Measurements from ENCODE around the gene KCNN3. TPM values are rescaled to one million over a fixed set of nuclear protein-coding genes. Genes with fewer than 3 reads are reported as not detected.
"Not testable (repeated sequence)": the region's sequence is repeated elsewhere in the genome, so short reads cannot be mapped to it uniquely, and the experiment has no call there.

Gene KCNN3
- under 1 TPM; 0.10 to 0.42 TPM for total RNA-seq

DNA sequence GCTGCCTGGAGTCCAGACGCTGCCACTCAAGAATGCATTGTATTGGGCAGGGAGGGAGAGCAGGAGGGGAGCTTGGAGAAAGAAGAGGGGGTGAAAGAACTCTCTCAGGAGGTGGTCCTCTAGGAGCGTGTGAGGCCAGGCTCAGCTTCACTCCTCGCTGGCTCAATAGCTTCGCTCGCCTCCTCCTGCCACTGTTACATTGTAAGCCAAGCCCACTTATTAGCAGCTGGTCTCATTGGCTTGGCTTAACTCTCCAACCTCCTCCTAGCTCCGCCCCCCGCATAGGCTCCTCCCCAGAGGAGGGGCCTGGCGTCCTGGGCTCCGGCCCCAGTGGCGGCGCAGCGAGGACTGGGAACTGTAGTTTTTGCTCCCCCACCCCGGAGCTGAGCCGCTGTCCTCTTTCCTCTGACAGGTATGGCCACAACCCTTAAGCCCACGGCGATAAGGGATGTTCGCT, at the start of gene KCNN3:
Gene KCNN3 (minus strand): TSS at position 167 of the 457 bp plus-strand sequence. CDS start 317 bp downstream, outside the sequence.
- no peaks in the 10 kb centered on the region for H3K9me3 Mint-ChIP-seq
- peak within 1 kb of the TSS; percentile 44 to 73 for H3K4me3 Mint-ChIP-seq
- DNase-seq (peak; percentile 76 to 81), ATAC-seq (replicated peaks in 1 of 2) (peak; percentile 87 to 91)
- no peaks in the 10 kb centered on the region for H3K36me3 Mint-ChIP-seq (ENCODE audit: insufficient read depth in 2 of 2)
- peaks cover 47% of the 10 kb centered on the region for H3K4me1 Mint-ChIP-seq (ENCODE audit: low read depth)
- H3K27me3 Mint-ChIP-seq (ENCODE audit: low read depth) = peaks cover 50% of the 10 kb centered on the region
- H3K27ac Mint-ChIP-seq = no peak within 1 kb of the TSS

- DNase-seq = no peak
- no peak for ATAC-seq (replicated peaks in 1 of 2)
- Mint-ChIP-seq H3K27ac (no peak overlapping the region), H3K9me3 (no peaks in the 10 kb centered on the region), H3K4me1 (ENCODE audit: low read depth) (no peaks in the 10 kb centered on the region), H3K4me3 (no peak overlapping the region), H3K36me3 (ENCODE audit: insufficient read depth in 2 of 2) (peaks cover 0 to 7% of the 10 kb centered on the region in 2 donors), H3K27me3 (ENCODE audit: low read depth) (no peaks in the 10 kb centered on the region)
Measured at GRCh38 chr1:154913273-154913672, 43.2 kb upstream of the KCNN3 start.

DNA sequence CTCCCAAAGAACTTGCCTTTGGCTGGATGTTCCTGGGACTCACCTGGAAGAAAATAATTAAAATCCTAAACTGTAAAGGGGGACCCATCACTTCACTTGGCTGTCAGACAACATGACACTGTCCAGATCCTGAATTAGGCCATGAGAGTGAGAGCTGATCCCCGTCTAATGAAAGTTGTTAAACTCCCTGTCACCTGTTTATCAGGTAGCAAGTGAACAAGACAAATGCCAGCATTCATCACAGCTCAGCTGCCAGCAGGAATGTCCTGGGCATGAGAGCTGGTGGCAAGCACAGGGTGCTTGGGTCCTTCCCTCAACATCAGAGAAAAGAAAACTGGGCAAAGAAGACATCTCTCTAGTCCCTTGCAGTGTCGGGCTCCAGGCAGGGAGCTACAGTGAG, 42.7 kb upstream of the KCNN3 start:
- Mint-ChIP-seq H3K9me3 (no peaks in the 10 kb centered on the region), H3K27me3 (ENCODE audit: low read depth) (no peaks in the 10 kb centered on the region), H3K4me1 (ENCODE audit: low read depth) (no peaks in the 10 kb centered on the region), H3K4me3 (no peak overlapping the region), H3K36me3 (ENCODE audit: insufficient read depth in 2 of 2) (peaks cover 0 to 7% of the 10 kb centered on the region in 2 donors), H3K27ac (no peak overlapping the region)
- ATAC-seq (replicated peaks in 1 of 2) = no peak
- no peak for DNase-seq

- Mint-ChIP-seq H3K4me3 (no peak overlapping the region), H3K27ac (no peak overlapping the region), H3K9me3 (no peaks in the 10 kb centered on the region), H3K36me3 (ENCODE audit: insufficient read depth in 2 of 2) (peaks cover 0 to 6% of the 10 kb centered on the region in 2 donors), H3K27me3 (ENCODE audit: low read depth) (no peaks in the 10 kb centered on the region), H3K4me1 (ENCODE audit: low read depth) (no peaks in the 10 kb centered on the region)
- ATAC-seq (replicated peaks in 1 of 2) = no peak
- no peak for DNase-seq
Measured at GRCh38 chr1:154911691-154912550, 41.8 kb upstream of the KCNN3 start.

DNA sequence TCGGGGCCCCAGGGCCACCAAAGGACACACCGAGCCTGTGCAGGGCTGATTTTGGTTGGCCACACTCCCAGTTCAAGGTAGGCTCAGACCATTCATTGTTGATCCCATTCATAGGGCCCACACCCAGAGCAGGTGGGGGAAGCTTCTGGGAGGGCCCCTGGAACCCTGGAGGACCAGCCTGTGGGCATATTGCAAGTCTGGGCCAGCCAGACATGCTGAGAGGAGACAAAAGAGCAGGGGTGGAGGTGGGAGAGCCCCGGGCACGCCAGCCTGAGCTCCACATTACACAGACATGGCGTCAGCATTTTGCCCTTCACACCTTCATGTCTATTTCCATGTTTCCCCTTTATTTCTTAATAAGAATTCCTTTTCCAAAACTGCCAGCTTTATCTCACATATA, 40.8 kb upstream of the KCNN3 start:
- DNase-seq (no peak), ATAC-seq (replicated peaks in 1 of 2) (no peak)
- H3K36me3 Mint-ChIP-seq (ENCODE audit: insufficient read depth in 2 of 2) = peaks cover 0 to 3% of the 10 kb centered on the region in 2 donors
- H3K9me3 Mint-ChIP-seq = no peaks in the 10 kb centered on the region
- no peaks in the 10 kb centered on the region for H3K27me3 Mint-ChIP-seq (ENCODE audit: low read depth)
- no peak overlapping the region for H3K4me3 Mint-ChIP-seq
- no peak overlapping the region for H3K27ac Mint-ChIP-seq
- H3K4me1 Mint-ChIP-seq (ENCODE audit: low read depth) = no peaks in the 10 kb centered on the region

- Mint-ChIP-seq H3K4me3 (no peak overlapping the region), H3K9me3 (no peaks in the 10 kb centered on the region), H3K4me1 (ENCODE audit: low read depth) (no peaks in the 10 kb centered on the region), H3K27me3 (ENCODE audit: low read depth) (no peaks in the 10 kb centered on the region), H3K36me3 (ENCODE audit: insufficient read depth in 2 of 2) (no peaks in the 10 kb centered on the region), H3K27ac (no peak overlapping the region)
- ATAC-seq (replicated peaks in 1 of 2) (no peak), DNase-seq (no peak)
Measured at GRCh38 chr1:154908937-154909336, 38.9 kb upstream of the KCNN3 start.

- not testable (repeated sequence) for H3K9me3 Mint-ChIP-seq; H3K36me3 Mint-ChIP-seq (ENCODE audit: insufficient read depth in 2 of 2); H3K27ac Mint-ChIP-seq; H3K27me3 Mint-ChIP-seq (ENCODE audit: low read depth); H3K4me1 Mint-ChIP-seq (ENCODE audit: low read depth); DNase-seq; H3K4me3 Mint-ChIP-seq; ATAC-seq (replicated peaks in 1 of 2)
Measured at GRCh38 chr1:154908129-154908528, 38.0 kb upstream of the KCNN3 start.

DNA sequence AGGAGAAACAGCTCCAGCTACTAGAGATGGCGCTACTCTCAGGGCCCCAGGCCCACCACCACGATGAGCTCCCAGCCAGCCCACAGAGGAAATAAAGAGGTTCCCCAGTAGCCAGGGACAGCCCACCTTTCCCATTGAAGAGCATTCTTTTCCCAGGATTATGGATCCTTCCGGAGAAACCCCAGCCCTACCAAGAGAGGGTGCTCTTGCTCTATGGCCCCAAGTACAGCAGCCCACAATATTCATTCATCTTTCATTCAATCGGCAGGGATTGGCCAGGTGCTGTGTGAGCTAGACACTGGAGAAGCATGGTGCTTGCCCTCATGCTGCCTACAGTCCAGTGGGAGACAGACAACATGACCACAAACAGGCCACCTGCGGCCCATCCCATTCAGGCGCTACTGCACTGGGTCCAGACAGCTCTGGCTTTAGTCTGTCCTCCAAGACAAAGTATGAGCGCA, 36.6 kb upstream of the KCNN3 start:
- no peak overlapping the region for H3K4me3 Mint-ChIP-seq
- no peaks in the 10 kb centered on the region for H3K27me3 Mint-ChIP-seq (ENCODE audit: low read depth)
- DNase-seq = no peak
- H3K27ac Mint-ChIP-seq = no peak overlapping the region
- no peaks in the 10 kb centered on the region for H3K36me3 Mint-ChIP-seq (ENCODE audit: insufficient read depth in 2 of 2)
- ATAC-seq (replicated peaks in 1 of 2) = no peak
- no peaks in the 10 kb centered on the region for H3K4me1 Mint-ChIP-seq (ENCODE audit: low read depth)
- no peaks in the 10 kb centered on the region for H3K9me3 Mint-ChIP-seq

GRCh38 chr1:154902938-154903566, 33.0 kb upstream of the KCNN3 start:
- Mint-ChIP-seq H3K36me3 (ENCODE audit: insufficient read depth in 2 of 2) (no peaks in the 10 kb centered on the region), H3K9me3 (no peaks in the 10 kb centered on the region), H3K4me3 (no peak overlapping the region), H3K27ac (no peak overlapping the region), H3K27me3 (ENCODE audit: low read depth) (no peaks in the 10 kb centered on the region), H3K4me1 (ENCODE audit: low read depth) (no peaks in the 10 kb centered on the region)
- no peak for ATAC-seq (replicated peaks in 1 of 2)
- DNase-seq = no peak

- DNase-seq (no peak), ATAC-seq (replicated peaks in 1 of 2) (no peak)
- H3K9me3 Mint-ChIP-seq = no peaks in the 10 kb centered on the region
- no peaks in the 10 kb centered on the region for H3K36me3 Mint-ChIP-seq (ENCODE audit: insufficient read depth in 2 of 2)
- no peak overlapping the region for H3K4me3 Mint-ChIP-seq
- no peaks in the 10 kb centered on the region for H3K27me3 Mint-ChIP-seq (ENCODE audit: low read depth)
- no peaks in the 10 kb centered on the region for H3K4me1 Mint-ChIP-seq (ENCODE audit: low read depth)
- no peak overlapping the region for H3K27ac Mint-ChIP-seq
Measured at GRCh38 chr1:154901591-154901990, 31.5 kb upstream of the KCNN3 start.

GRCh38 chr1:154899041-154899440, 29.0 kb upstream of the KCNN3 start:
- Mint-ChIP-seq H3K27ac (no peak overlapping the region), H3K4me1 (ENCODE audit: low read depth) (no peaks in the 10 kb centered on the region)

GRCh38 chr1:154896771-154897286, 26.7 kb upstream of the KCNN3 start:
- no peaks in the 10 kb centered on the region for H3K36me3 Mint-ChIP-seq (ENCODE audit: insufficient read depth in 2 of 2)
- ATAC-seq (replicated peaks in 1 of 2) (no peak), DNase-seq (no peak)
- H3K27me3 Mint-ChIP-seq (ENCODE audit: low read depth) = no peaks in the 10 kb centered on the region
- H3K4me3 Mint-ChIP-seq = no peak overlapping the region
- no peaks in the 10 kb centered on the region for H3K9me3 Mint-ChIP-seq
- H3K27ac Mint-ChIP-seq = no peak overlapping the region
- H3K4me1 Mint-ChIP-seq (ENCODE audit: low read depth) = no peaks in the 10 kb centered on the region

More at GRCh38 chr1:154899041-154899440, 29.0 kb upstream of the KCNN3 start:
- Mint-ChIP-seq H3K4me3 (no peak overlapping the region), H3K9me3 (no peaks in the 10 kb centered on the region), H3K27me3 (ENCODE audit: low read depth) (no peaks in the 10 kb centered on the region), H3K36me3 (ENCODE audit: insufficient read depth in 2 of 2) (no peaks in the 10 kb centered on the region)
- ATAC-seq (replicated peaks in 1 of 2) (no peak), DNase-seq (no peak)

GRCh38 chr1:154895798-154896197, 25.7 kb upstream of the KCNN3 start:
- no peaks in the 10 kb centered on the region for H3K27me3 Mint-ChIP-seq (ENCODE audit: low read depth)
- no peak for DNase-seq
- H3K36me3 Mint-ChIP-seq (ENCODE audit: insufficient read depth in 2 of 2) = no peaks in the 10 kb centered on the region
- ATAC-seq (replicated peaks in 1 of 2) = no peak
- H3K9me3 Mint-ChIP-seq = no peaks in the 10 kb centered on the region
- no peaks in the 10 kb centered on the region for H3K4me1 Mint-ChIP-seq (ENCODE audit: low read depth)
- H3K27ac Mint-ChIP-seq = no peak overlapping the region
- no peak overlapping the region for H3K4me3 Mint-ChIP-seq
